Endothelial cell of umbilical vein (primary cell): Measurements from ENCODE around the gene DPP9.

Experiments
- CTCF ChIP-seq, 2 donors: IDR thresholded peaks; 1 replicate in 1 of 2; 2 replicates in 1 of 2; pipeline ENCODE4 v1.5.1; 2011; ENCODE audit warnings: low read length in 2 of 2, mild to moderate bottlenecking in 2 of 2, moderate library complexity in 2 of 2, control low read depth in 1 of 2, inconsistent platforms in 1 of 2, low read depth in 1 of 2; ENCODE audit not compliant: insufficient read depth in 1 of 2; ENCODE audit errors: extremely low read depth in 1 of 2
- EZH2 ChIP-seq: IDR thresholded peaks from 2 replicates; pipeline ENCODE4 v1.6.1; 2012; ENCODE audit warnings: borderline replicate concordance, low read depth, mild to moderate bottlenecking, moderate library complexity, low read length, inconsistent platforms; ENCODE audit not compliant: severe bottlenecking
- FOS ChIP-seq: IDR thresholded peaks from 2 replicates; pipeline ENCODE4 v1.6.1; 2011; ENCODE audit warnings: mild to moderate bottlenecking, low read length, moderate library complexity, borderline replicate concordance; ENCODE audit not compliant: insufficient read depth
- GATA2 ChIP-seq: IDR thresholded peaks from 2 replicates; pipeline ENCODE4 v1.7.0; 2011; ENCODE audit warnings: low read depth, mild to moderate bottlenecking, moderate library complexity, mixed read lengths, low read length; ENCODE audit not compliant: insufficient read length, insufficient read depth
- JUN ChIP-seq: IDR thresholded peaks from 2 replicates; pipeline ENCODE4 v1.6.1; 2011; ENCODE audit warnings: borderline replicate concordance, low read depth; ENCODE audit not compliant: insufficient read length, insufficient read depth
- MAX ChIP-seq: IDR thresholded peaks from 2 replicates; pipeline ENCODE4 v1.6.1; 2011; ENCODE audit not compliant: insufficient read depth, insufficient read length
- MYC ChIP-seq: IDR thresholded peaks from one replicate; pipeline ENCODE4 v1.6.1; 2011; ENCODE audit warnings: mild to moderate bottlenecking, low read depth, low read length
- POLR2A ChIP-seq: IDR thresholded peaks from 2 replicates; pipeline ENCODE4 v1.6.1; 2012; ENCODE audit warnings: low read depth, mild to moderate bottlenecking, control low read depth, low read length
- POLR2AphosphoS5 ChIP-seq: IDR thresholded peaks from 2 replicates; pipeline ENCODE4 v1.6.1; 2012; ENCODE audit warnings: low read depth, mild to moderate bottlenecking, control low read depth, low read length, moderate library complexity; ENCODE audit not compliant: insufficient read depth

- no peak for TF ChIP-seq CTCF (IDR thresholded peaks at IDR 0.05; ENCODE audit: extremely low read depth in 1 of 2, insufficient read depth in 1 of 2, low read depth in 1 of 2, low read length in 2 of 2)
- no peak for TF ChIP-seq JUN
- no peak for TF ChIP-seq POLR2A
- no peak for TF ChIP-seq EZH2
- no peak for TF ChIP-seq FOS
- TF ChIP-seq POLR2AphosphoS5, result no peak
- TF ChIP-seq MAX, result no peak
- no peak for TF ChIP-seq MYC
- no peak for TF ChIP-seq GATA2
Observed at GRCh38 chr19:4733755-4734345, 10.2 kb upstream of the DPP9 start.
